ENCODE measurements around the gene IGFBP7. TPM values are rescaled to one million over a fixed set of nuclear protein-coding genes. Genes with fewer than 3 reads are reported as not detected.

The IGFBP7 gene, protein sequence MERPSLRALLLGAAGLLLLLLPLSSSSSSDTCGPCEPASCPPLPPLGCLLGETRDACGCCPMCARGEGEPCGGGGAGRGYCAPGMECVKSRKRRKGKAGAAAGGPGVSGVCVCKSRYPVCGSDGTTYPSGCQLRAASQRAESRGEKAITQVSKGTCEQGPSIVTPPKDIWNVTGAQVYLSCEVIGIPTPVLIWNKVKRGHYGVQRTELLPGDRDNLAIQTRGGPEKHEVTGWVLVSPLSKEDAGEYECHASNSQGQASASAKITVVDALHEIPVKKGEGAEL
- 10 to 100 TPM; 11.7 to 82.1 TPM for total RNA-seq

DNA sequence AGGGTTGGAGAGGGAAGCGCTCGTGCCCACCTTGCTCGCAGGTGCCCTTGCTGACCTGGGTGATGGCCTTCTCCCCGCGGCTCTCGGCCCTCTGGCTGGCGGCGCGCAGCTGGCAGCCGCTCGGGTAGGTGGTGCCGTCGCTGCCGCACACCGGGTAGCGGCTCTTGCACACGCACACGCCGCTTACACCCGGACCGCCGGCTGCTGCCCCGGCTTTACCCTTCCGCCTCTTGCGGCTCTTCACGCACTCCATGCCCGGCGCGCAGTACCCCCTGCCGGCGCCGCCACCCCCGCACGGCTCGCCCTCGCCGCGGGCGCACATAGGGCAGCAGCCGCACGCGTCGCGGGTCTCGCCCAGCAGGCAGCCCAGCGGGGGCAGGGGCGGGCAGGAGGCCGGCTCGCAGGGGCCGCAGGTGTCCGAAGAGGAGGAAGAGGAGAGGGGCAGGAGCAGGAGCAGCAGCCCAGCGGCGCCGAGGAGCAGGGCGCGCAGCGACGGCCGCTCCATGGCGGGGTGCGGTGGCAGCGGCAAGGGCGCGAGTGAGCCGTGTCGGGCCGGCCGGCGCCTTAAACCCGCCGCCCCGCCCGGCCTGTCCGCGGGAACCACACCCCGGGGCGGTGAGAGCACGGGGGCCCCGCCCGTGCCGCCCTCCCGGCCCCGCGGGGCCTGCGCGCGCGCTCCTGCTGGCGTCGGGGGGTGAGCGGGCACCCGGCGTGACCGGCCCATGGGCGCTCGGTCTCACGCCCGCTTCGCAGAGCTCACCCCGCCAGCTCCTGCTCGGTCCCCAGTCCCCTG is at the start of gene IGFBP7:
IGFBP7 (minus strand) TSS at position 539 of the 793 bp plus-strand sequence; CDS start at position 505, 34 bp downstream.
- peak within 1 kb of the TSS; percentile 89 to 97 for H3K27ac Mint-ChIP-seq
- H3K9me3 Mint-ChIP-seq, result no peaks in the 10 kb centered on the region
- H3K4me3 Mint-ChIP-seq, result peak within 1 kb of the TSS; percentile 99
- peak; percentile 71 for DNase-seq (ENCODE audit: low spot score)
- no peaks in the 10 kb centered on the region for H3K36me3 Mint-ChIP-seq
- no peaks in the 10 kb centered on the region for H3K27me3 Mint-ChIP-seq
- H3K4me1 Mint-ChIP-seq (ENCODE audit: low read depth in 2 of 2), result peaks cover 49 to 57% of the 10 kb centered on the region in 2 donors
- ATAC-seq, result peak; percentile 81 to 84

DNA sequence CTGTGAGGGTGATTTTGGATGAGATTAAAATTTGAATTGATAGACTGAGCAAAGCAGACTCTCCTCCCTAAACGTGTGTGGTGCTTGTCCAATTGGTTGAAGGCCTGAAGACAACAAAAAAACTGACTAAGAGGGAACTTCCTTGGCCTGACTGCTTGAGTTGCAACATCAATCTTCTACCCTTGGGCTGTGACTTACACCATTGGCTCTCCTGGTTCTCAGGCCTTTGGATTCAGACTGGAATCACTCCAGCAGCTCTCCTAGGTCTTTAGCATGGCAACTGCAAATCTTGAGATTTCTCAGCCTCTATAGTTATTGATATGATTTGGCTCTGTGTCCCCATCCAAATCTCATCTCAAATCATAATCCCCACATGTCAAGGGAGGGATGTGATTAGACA is 49.7 kb upstream of the IGFBP7 start:
- H3K27ac Mint-ChIP-seq, result peak overlapping the region in 1 of 2 donors; percentile 24
- ATAC-seq, result no peak
- peaks cover 0 to 4% of the 10 kb centered on the region in 2 donors for H3K27me3 Mint-ChIP-seq
- no peak overlapping the region for H3K4me3 Mint-ChIP-seq
- H3K4me1 Mint-ChIP-seq (ENCODE audit: low read depth in 2 of 2), result peaks cover 42 to 57% of the 10 kb centered on the region in 2 donors
- DNase-seq (ENCODE audit: low spot score), result no peak
- H3K9me3 Mint-ChIP-seq, result no peaks in the 10 kb centered on the region
- H3K36me3 Mint-ChIP-seq, result no peaks in the 10 kb centered on the region

DNA sequence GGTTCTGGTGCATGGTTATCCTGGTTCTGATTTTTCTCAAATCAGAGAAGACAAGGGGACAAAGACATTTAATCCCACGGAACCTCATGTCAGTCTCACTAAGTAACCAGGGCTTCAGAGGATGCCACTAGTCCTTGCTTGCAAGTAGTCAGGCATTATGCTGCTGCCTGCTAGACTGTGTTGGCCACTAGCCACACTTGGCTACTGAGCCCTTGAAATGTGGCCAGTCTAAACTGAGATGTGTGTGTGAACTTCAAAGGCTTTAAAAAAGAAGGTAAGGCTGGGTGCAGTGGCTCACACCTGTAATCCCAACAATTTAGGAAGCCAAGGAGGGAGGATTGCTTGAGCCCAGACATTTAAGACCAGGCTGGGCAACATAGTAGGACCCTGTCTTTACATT is 48.6 kb upstream of the IGFBP7 start:
- no peaks in the 10 kb centered on the region for H3K27me3 Mint-ChIP-seq
- no peaks in the 10 kb centered on the region for H3K9me3 Mint-ChIP-seq
- no peaks in the 10 kb centered on the region for H3K36me3 Mint-ChIP-seq
- H3K4me3 Mint-ChIP-seq, result no peak overlapping the region
- DNase-seq (ENCODE audit: low spot score), result no peak
- peaks cover 42 to 56% of the 10 kb centered on the region in 2 donors for H3K4me1 Mint-ChIP-seq (ENCODE audit: low read depth in 2 of 2)
- ATAC-seq, result no peak
- no peak overlapping the region for H3K27ac Mint-ChIP-seq

GRCh38 chr4:57158221-57158620 is 48.0 kb upstream of the IGFBP7 start:
- H3K4me3 Mint-ChIP-seq, result no peak overlapping the region
- no peak for ATAC-seq
- H3K9me3 Mint-ChIP-seq, result no peaks in the 10 kb centered on the region
- no peaks in the 10 kb centered on the region for H3K27me3 Mint-ChIP-seq
- DNase-seq (ENCODE audit: low spot score), result no peak
- H3K4me1 Mint-ChIP-seq (ENCODE audit: low read depth in 2 of 2), result peaks cover 36 to 57% of the 10 kb centered on the region in 2 donors
- H3K27ac Mint-ChIP-seq, result peak overlapping the region in 1 of 2 donors; percentile 47
- no peaks in the 10 kb centered on the region for H3K36me3 Mint-ChIP-seq

- H3K9me3 Mint-ChIP-seq, result no peaks in the 10 kb centered on the region
- H3K27me3 Mint-ChIP-seq, result no peaks in the 10 kb centered on the region
- DNase-seq (ENCODE audit: low spot score) (no peak), ATAC-seq (no peak)
- H3K4me1 Mint-ChIP-seq (ENCODE audit: low read depth in 2 of 2), result peaks cover 34 to 58% of the 10 kb centered on the region in 2 donors
- H3K36me3 Mint-ChIP-seq, result no peaks in the 10 kb centered on the region
- H3K4me3 Mint-ChIP-seq, result peak overlapping the region; percentile 23
- H3K27ac Mint-ChIP-seq, result peak overlapping the region in 1 of 2 donors; percentile 47
Measured at GRCh38 chr4:57157596-57158137, 47.5 kb upstream of the IGFBP7 start.

DNA sequence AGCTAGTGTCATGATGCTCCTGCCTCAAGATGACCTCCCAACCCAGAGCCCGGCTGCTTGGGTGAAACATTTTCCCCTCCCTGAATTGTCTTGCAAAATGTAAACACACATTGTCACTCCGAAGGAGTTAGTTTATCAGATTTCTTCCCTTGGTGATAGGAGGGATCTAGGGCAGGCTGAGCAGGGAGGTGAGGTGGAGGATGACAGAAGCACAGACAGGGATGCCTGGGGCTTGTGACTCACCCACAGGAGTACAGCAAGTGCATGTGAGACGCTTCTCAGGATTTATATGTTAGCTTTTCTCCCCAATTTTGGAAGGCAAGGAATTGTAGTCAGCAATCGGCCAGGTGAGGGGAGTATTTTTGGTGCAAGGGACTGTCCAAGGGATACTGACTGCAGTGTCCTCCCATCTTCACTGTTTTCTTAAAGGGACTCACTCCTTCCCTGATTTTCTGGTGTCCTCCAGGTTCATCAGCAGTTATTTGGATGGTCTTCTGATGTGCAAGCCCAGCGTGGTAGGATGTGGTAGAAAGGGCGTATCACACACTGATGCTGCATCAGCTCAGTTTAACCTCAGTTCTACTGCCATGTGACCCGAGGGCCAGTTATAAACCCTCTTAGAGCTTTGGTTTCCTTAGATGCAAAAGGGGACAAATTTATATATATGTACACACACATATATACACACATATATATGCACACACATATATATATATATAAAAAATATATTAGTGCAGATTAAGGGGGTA is 46.2 kb upstream of the IGFBP7 start:
- DNase-seq (ENCODE audit: low spot score) (no peak), ATAC-seq (peak in 1 of 2 donors; percentile 57)
- H3K4me3 Mint-ChIP-seq, result peak overlapping the region; percentile 50
- peak overlapping the region in 1 of 2 donors; percentile 13 for H3K27ac Mint-ChIP-seq
- H3K9me3 Mint-ChIP-seq, result no peaks in the 10 kb centered on the region
- peaks cover 34 to 58% of the 10 kb centered on the region in 2 donors for H3K4me1 Mint-ChIP-seq (ENCODE audit: low read depth in 2 of 2)
- H3K27me3 Mint-ChIP-seq, result no peaks in the 10 kb centered on the region
- no peaks in the 10 kb centered on the region for H3K36me3 Mint-ChIP-seq

GRCh38 chr4:57154926-57155325 is 44.7 kb upstream of the IGFBP7 start:
- Mint-ChIP-seq H3K27me3 (no peaks in the 10 kb centered on the region), H3K4me3 (peak overlapping the region; percentile 27), H3K36me3 (no peaks in the 10 kb centered on the region), H3K9me3 (no peaks in the 10 kb centered on the region), H3K4me1 (ENCODE audit: low read depth in 2 of 2) (peaks cover 34 to 47% of the 10 kb centered on the region in 2 donors), H3K27ac (peak overlapping the region; percentile 33 to 53)
- DNase-seq (ENCODE audit: low spot score) (no peak), ATAC-seq (no peak)

DNA sequence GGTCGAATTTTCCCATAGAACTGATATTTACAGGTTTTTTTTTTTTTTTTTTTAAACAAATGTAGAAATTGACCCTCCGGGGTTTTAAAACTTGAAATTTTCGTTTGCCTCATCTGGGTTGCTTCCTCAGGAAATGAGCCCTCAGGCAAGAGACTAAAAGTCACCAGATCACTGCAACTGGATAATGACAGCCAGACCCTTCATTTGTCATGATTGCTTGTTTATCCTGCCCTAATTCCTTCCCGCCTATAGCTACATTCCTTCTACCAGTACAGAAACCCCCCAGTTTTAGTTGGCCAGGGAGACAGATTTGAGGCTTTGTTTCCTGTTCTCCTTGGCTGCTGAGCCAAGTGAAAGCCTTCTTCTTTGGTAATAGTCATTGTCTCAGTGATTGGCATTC is 44.0 kb upstream of the IGFBP7 start:
- H3K27ac Mint-ChIP-seq, result peak overlapping the region in 1 of 2 donors; percentile 53
- H3K4me1 Mint-ChIP-seq (ENCODE audit: low read depth in 2 of 2), result peaks cover 34 to 43% of the 10 kb centered on the region in 2 donors
- peak overlapping the region; percentile 32 for H3K4me3 Mint-ChIP-seq
- no peaks in the 10 kb centered on the region for H3K27me3 Mint-ChIP-seq
- no peaks in the 10 kb centered on the region for H3K9me3 Mint-ChIP-seq
- DNase-seq (ENCODE audit: low spot score) (no peak), ATAC-seq (no peak)
- no peaks in the 10 kb centered on the region for H3K36me3 Mint-ChIP-seq

GRCh38 chr4:57153207-57153606 is 43.0 kb upstream of the IGFBP7 start:
- no peak for DNase-seq (ENCODE audit: low spot score)
- no peaks in the 10 kb centered on the region for H3K27me3 Mint-ChIP-seq
- no peak overlapping the region for H3K4me3 Mint-ChIP-seq
- H3K4me1 Mint-ChIP-seq (ENCODE audit: low read depth in 2 of 2), result peaks cover 34 to 44% of the 10 kb centered on the region in 2 donors
- H3K9me3 Mint-ChIP-seq, result no peaks in the 10 kb centered on the region
- H3K36me3 Mint-ChIP-seq, result no peaks in the 10 kb centered on the region
- no peak overlapping the region for H3K27ac Mint-ChIP-seq
- no peak for ATAC-seq

DNA sequence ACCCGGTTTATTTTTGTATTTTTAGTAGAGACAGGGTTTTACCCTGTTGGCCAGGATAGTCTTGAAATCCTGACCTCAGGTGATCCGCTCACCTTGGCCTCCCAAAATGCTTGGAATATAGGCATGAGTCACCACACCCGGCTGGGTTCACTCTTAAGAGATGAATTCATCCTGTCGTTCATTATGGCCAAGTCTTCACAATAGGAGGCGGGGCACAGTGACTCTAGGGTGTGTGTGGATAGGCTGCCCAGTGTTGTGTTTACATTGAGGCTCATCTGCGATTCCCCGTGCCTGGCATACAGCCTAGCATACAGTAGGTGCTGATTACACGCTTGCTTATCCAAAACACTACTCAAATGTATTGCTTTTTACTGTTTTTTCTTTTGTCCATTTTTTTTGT is 41.3 kb upstream of the IGFBP7 start:
- no peaks in the 10 kb centered on the region for H3K36me3 Mint-ChIP-seq

GRCh38 chr4:57149833-57150232 is 39.6 kb upstream of the IGFBP7 start:
- Mint-ChIP-seq H3K27ac (no peak overlapping the region), H3K4me1 (ENCODE audit: low read depth in 2 of 2) (peaks cover 21 to 36% of the 10 kb centered on the region in 2 donors), H3K9me3 (no peaks in the 10 kb centered on the region), H3K4me3 (no peak overlapping the region), H3K36me3 (no peaks in the 10 kb centered on the region), H3K27me3 (no peaks in the 10 kb centered on the region)
- ATAC-seq (no peak), DNase-seq (ENCODE audit: low spot score) (no peak)

More for the DNA sequence above, 41.3 kb upstream of the IGFBP7 start:
- Mint-ChIP-seq H3K9me3 (no peaks in the 10 kb centered on the region), H3K27me3 (no peaks in the 10 kb centered on the region), H3K27ac (no peak overlapping the region), H3K4me3 (no peak overlapping the region), H3K4me1 (ENCODE audit: low read depth in 2 of 2) (peaks cover 27 to 43% of the 10 kb centered on the region in 2 donors)
- no peak for DNase-seq (ENCODE audit: low spot score)
- ATAC-seq, result no peak

DNA sequence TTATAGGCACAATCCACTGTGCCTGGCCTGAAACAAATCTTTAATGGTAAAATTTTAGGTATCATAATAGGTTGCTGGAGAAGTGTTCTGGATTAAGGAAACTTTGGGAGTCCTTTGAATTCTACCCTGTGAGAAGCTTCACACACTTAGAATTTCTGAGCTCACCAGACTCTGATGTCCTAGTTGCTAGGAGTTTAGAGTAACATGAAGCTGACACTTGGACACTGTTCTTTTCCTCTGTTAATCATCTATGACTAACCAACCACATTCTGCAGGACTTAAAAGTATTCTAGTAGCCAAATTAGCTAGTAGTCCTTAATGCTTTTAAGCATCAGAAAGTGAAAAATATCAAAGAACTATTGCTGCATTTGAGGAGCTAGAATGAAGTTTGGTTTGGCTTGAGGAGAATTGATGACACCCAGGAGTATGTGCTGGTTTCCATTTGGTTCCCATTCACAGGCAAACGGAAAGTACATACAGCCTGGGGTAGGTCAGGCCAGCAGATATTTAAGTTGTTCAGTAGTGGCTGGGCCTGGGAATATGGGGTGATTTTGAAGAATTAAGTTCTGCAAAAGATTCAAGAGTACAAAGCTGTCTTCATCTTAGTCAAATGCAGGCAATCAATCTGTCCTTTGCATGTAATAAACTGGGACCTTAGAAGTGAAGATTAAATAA is 38.8 kb upstream of the IGFBP7 start:
- no peaks in the 10 kb centered on the region for H3K27me3 Mint-ChIP-seq
- no peak for ATAC-seq

DNA sequence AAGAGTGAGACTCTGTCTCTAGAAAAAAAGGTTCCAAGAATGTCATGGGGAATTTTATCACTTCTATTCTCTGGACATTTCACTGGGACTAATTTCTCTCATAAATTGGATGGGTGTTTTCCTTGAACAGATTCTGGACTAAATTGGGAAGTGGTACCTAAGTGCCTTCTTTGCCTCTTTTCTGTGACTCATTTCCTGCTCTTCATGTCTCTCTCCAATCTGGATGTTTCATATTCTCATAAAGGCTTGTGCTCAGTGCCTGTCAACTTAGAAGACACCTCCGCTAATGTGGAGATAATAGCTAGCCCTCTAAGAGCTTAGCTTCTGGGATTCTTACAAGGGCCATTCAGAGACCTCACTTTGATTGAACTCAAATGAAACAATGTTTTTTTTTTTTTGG is 38.0 kb upstream of the IGFBP7 start:
- Mint-ChIP-seq H3K4me1 (ENCODE audit: low read depth in 2 of 2) (peaks cover 13 to 25% of the 10 kb centered on the region in 2 donors), H3K4me3 (no peak overlapping the region), H3K27me3 (no peaks in the 10 kb centered on the region), H3K36me3 (no peaks in the 10 kb centered on the region), H3K27ac (no peak overlapping the region), H3K9me3 (no peaks in the 10 kb centered on the region)
- ATAC-seq (no peak), DNase-seq (ENCODE audit: low spot score) (no peak)

More for the DNA sequence above, 38.8 kb upstream of the IGFBP7 start:
- Mint-ChIP-seq H3K27ac (no peak overlapping the region), H3K4me3 (no peak overlapping the region), H3K36me3 (no peaks in the 10 kb centered on the region), H3K9me3 (no peaks in the 10 kb centered on the region), H3K4me1 (ENCODE audit: low read depth in 2 of 2) (peaks cover 13 to 30% of the 10 kb centered on the region in 2 donors)
- no peak for DNase-seq (ENCODE audit: low spot score)

Measured in natural killer cell treated with Interleukin-12 subunit alpha and Interleukin-12 subunit beta and Interleukin-15 and Interleukin-18, amount 100 ng/mL, for 72 hours (primary cell).